GM10847 (cell line): ENCODE results near the gene UVSSA.

Experiments used
- POLR2A ChIP-seq: IDR thresholded peaks from 2 replicates; pipeline ENCODE4 v1.6.1; 2011; ENCODE audit not compliant: insufficient read length; ENCODE audit errors: extremely low read depth

Gene UVSSA

GRCh38 chr4:1310796-1311631 lies 36.0 kb upstream of the UVSSA start:
- no peak for TF ChIP-seq POLR2A

DNA sequence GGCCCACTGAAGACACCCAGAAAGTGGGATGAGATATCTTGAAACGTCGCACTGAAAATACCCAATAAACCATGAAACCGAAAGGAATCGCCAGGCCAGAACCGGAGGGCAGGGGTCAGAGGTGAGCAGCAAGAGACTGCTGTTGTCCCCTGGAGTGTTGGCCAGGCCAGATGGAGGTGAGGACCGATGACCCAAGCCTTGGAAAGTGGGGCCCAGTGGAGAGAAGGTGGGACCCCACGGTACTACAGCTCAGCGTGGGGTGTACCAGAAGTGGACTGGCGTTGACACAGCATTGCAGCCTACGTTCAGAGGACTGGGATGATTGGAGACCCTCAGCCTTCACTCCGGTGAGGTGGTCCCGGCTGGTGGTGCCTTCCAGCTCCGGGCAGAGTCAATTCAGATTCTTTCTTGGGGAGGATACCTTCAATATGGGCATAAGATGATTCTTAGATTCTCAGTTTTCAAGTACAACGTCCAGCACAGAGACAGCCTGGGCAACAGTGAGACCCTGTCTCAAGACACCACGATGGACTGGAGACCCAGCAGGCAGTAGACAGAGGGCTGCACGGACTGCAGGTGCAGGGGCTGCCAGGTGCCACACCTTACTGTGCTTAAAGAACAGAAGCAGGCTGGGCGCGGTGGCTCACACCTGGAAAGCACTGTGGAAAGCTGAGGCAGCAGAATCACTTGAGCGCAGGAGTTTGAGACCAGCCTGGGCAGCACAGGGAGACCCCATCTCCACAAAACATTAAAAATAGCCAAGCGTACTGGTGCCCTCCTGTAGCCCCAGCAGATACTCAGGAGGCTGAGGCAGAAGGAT lies 34.0 kb upstream of the UVSSA start:
- TF ChIP-seq POLR2A, result no peak

DNA sequence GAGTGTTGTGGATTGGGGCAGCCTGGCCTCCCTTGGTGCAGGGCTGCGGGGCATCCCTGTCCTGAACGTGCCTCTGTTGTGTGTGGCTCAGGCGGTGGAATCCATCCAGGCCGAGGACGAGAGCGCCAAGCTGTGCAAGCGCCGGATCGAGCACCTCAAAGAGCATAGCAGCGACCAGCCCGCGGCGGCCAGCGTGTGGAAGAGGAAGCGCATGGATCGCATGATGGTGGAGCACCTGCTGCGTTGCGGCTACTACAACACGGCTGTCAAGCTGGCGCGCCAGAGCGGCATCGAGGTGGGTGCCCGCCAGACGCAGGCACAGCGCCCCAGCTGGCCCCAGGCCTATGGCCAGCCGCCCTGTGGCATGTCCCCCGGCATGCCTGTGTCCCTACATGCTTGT lies 31.7 kb upstream of the UVSSA start:
- TF ChIP-seq POLR2A, result no peak

DNA sequence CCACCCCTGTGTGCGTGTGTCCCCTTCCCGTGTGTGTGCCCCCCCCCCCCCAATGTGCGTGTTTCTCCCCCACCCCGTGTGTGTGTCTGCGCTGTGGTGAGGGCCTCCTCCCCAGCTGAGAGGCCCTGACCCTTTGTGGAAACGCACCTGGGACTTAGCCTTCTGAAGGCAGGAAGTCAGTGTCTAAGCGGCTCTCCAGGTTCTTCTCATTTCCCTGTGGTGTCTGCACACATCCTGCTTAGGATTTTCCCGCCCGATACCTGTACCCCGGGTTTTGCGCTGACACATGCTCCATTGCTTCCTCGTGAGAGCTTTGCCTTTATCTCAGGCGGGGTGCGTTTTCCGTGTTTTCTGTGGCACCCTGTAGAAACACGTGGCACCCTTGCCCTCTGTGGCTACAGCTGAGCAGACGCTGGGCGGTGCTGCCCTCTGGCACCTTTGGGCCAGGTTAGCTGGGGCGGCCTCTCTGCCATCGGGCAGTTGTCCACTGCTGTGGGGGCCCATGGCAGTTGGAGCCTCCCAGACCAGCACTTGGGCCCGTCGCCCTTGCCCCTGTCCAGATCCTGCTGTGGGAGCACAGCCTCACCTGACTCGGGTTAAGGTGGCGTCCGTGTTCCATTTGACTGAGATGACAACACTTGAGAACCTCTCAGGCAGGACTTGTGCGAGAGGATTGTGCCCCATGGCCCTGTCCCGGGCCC lies 31.0 kb upstream of the UVSSA start:
- TF ChIP-seq POLR2A, result no peak

GRCh38 chr4:1316537-1317168 lies 30.4 kb upstream of the UVSSA start:
- TF ChIP-seq POLR2A, result no peak

GRCh38 chr4:1317177-1318045 lies 29.6 kb upstream of the UVSSA start:
- TF ChIP-seq POLR2A, result no peak

GRCh38 chr4:1318046-1318375 lies 29.0 kb upstream of the UVSSA start:
- TF ChIP-seq POLR2A, result no peak

DNA sequence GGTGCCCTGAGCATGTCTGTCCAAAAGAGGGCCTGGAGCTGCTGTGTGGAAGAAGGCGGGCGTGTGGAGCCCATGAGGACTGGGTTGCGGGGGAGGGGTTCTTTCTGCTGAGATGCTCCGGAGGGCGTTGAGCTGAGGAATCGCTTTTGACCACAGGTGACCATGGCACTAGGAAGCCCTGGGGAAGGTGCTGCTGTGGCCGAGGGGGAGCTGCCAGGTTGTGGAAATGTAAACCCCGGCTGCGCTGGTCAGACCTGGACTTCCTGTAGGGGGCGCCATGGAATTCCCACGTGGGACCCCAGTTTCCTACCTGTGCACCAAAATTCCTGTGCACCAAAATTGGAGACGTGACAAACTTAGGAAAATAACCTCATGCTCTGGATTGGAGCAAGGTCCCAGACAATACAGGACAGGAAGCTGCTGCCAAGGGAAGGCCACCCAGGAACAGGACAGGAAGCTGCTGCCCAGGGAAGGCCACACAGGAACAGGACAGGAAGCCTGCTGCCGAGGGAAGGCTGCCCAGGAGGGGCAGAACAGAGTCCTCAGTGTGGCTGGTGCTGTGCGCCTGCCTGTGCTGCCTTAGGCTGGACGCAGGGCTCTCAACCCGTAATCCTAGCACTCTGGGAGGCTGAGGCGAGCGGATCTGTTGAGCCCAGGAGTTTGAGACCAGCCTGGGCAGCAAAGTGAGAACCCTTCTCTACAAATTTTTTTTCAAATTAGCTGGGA lies 28.4 kb upstream of the UVSSA start:
- TF ChIP-seq POLR2A, result no peak

DNA sequence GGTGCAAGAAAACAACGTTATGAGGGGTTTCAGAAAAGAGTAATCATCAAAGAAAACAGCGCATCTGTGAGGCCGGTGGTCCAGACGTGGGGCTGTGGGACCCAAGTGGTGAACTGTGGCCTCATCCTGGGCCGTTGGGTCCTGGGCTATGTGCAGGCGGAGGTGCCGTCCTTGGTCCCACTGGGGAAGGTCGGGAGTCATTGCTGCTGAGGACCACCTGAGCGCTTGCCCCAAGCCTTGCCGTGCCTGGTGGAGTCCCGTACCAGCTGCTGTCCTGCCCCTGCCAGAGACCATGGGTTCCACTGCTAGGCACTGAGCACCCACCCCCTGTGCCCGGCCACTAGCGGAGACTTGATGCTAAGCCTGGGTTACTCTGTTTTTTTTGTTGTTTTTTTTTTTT lies 25.5 kb upstream of the UVSSA start:
- no peak for TF ChIP-seq POLR2A

DNA sequence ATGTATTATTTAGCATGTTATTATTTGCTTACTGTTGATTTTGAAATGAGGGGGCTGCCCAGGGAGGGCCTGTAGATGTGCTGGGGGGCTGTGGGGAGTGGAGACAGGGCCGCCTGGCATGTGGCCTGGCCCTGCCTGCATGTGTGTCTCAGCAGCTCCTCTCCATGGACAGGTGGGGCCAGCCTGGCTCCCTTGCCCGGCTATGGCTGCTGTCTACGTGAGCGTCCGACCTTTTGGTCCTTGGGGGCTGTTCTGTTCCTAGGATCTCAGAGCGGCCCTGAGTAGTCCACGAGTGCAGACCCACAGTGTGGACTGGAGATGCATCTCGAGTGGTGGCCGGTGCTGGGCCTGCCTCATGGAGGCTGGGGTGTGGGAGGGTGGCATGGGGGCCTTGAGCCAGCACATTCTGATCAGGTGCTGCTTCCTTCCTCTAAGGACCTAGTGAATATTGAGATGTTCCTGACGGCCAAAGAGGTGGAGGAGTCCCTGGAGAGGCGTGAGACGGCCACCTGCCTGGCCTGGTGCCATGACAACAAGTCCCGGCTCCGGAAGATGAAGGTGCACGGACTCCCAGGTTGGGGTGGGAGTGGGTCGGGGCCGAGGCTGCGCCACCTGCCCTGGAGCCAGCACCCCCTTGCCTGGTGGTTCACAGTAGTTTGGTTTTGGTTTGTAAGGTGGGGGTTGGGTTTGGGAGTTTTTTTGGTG lies 24.9 kb upstream of the UVSSA start:
- TF ChIP-seq POLR2A, result no peak

DNA sequence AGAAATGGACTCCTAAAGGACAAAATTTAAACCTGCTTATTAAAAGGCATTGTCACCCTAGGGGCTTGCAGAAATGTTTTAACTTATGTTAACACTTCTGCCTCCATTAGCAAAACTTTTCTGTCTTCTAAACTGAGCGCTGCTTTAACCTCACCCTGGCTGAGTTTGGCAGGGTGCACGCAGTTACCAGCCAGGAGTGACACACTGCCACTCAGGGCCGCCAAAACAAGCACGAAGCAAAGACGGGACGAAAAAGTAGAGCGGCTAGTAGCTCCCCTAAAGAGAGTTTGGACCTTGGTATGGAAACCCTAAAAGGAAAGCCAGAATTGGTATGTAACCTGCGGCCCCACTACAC lies 23.8 kb upstream of the UVSSA start:
- TF ChIP-seq POLR2A, result no peak

- TF ChIP-seq POLR2A, result no peak
Measured at GRCh38 chr4:1323635-1324442, 23.2 kb upstream of the UVSSA start.

GRCh38 chr4:1325176-1325480 lies 21.9 kb upstream of the UVSSA start:
- no peak for TF ChIP-seq POLR2A
